Measurements from ENCODE around the gene ENOX1. TPM values are rescaled to one million over a fixed set of nuclear protein-coding genes. Genes with fewer than 3 reads are reported as not detected.

ENOX1 gene
- total and polyA plus RNA-seq, 2 of the 13 experiments (the other 11 are each of a cell fraction or from before 2014, with no cell fraction given): not detected

GRCh38 chr13:43555667-43556066, 231.1 kb downstream of the ENOX1 start (continued):
- TF ChIP-seq ZBTB40 (IDR thresholded peaks at IDR 0.05): no peak
- no peak for TF ChIP-seq ZBTB40 (CRISPR knock-in tag; IDR thresholded peaks at IDR 0.05)
- no peak for TF ChIP-seq ZNF34 (CRISPR knock-in tag; IDR thresholded peaks at IDR 0.05; ENCODE audit: borderline replicate concordance)

- Histone ChIP-seq H2AFZ (ENCODE audit: low read length) (no peak overlapping the region), H3K9ac (ENCODE audit: insufficient read depth, low read depth, low read length) (no peak overlapping the region), H3K4me3 (replicated peaks in 1 of 3; ENCODE audit: insufficient read depth in 1 of 3, low read depth in 2 of 3, low read length in 3 of 3) (no peak overlapping the region), H3K9me3 (ENCODE audit: low read length) (no peaks in the 10 kb centered on the region), H4K20me1 (ENCODE audit: insufficient read depth, low read length) (no peaks in the 10 kb centered on the region), H3K4me1 (ENCODE audit: insufficient read depth, low read length) (no peaks in the 10 kb centered on the region), H3K27ac (ENCODE audit: extremely low read length, insufficient read depth, low read length) (no peak overlapping the region), H3K36me3 (replicated peaks in 1 of 2; ENCODE audit: control insufficient read depth in 1 of 2, insufficient read depth in 2 of 2, low read length in 2 of 2) (no peaks in the 10 kb centered on the region), H3K27me3 (ENCODE audit: control insufficient read depth in 1 of 2, insufficient read depth in 2 of 2, low read length in 2 of 2) (no peaks in the 10 kb centered on the region; a peak in 1 of 5 replicates), H3K79me2 (ENCODE audit: insufficient read depth, low read length) (no peaks in the 10 kb centered on the region), H3K4me2 (ENCODE audit: low read depth, low read length) (no peak overlapping the region)
- ChIA-PET POLR2A (no interaction called here), CTCF (ENCODE audit: low intra/inter-chr PET ratio, low total read pairs) (no interaction called here)
- in situ Hi-C loops (cut with HindIII; ENCODE audit: extremely low pct_ligation_motif_present, low pct_unique_long_range_greater_than_20kb): no loop called here
- TF ChIP-seq KDM3A (CRISPR knock-in tag; IDR thresholded peaks at IDR 0.05; ENCODE audit: low read depth): no peak
- TF ChIP-seq MTA3 (CRISPR knock-in tag; IDR thresholded peaks at IDR 0.05): no peak
- 0% methylated on average over 3 of the region's 3 CpGs for WGBS (ENCODE audit: low lambda C conversion rate)
- FAIRE-seq (no peak), DNase-seq (ENCODE audit: low spot score) (no peak), ATAC-seq (no peak)
- BruUV-seq (replicated peaks): no TSS peak
- intact Hi-C loops (cut with micrococcal nuclease; ENCODE audit: unreplicated experiment): no loop called here
Measured at GRCh38 chr13:43551897-43552456, 234.8 kb downstream of the ENOX1 start.

All from HepG2 (cell line).